SK-N-MC (cell line): ENCODE measurements around the gene SCFD2.

Source experiments
- EZH2 ChIP-seq: fragments of 200-600 bp; sonication (generic); IDR thresholded peaks from one replicate; pipeline ENCODE4 v1.6.1; 2017; ENCODE audit warnings: antibody characterized with exemption
- FOXP2 ChIP-seq: optimal IDR thresholded peaks from 2 replicates; pipeline ENCODE3; 2011; ENCODE audit warnings: mild to moderate bottlenecking, moderate library complexity; ENCODE audit not compliant: insufficient read depth; ENCODE audit errors: extremely low read length, control extremely low read depth
- POLR2AphosphoS5 ChIP-seq: IDR thresholded peaks from 2 replicates; pipeline ENCODE4 v1.6.1; 2012; ENCODE audit warnings: mild to moderate bottlenecking, low read depth, low read length, borderline replicate concordance

GRCh38 chr4:52961666-52962412 is 404.0 kb downstream of the SCFD2 start:
- TF ChIP-seq POLR2AphosphoS5 (no peak), EZH2 (no peak), FOXP2 (no peak)
